ENCODE data around the gene EWSR1.
A peak's percentile ranks its signal among the peaks of the same experiment; 100 is the strongest.
"Not testable (repeated sequence)": the region's sequence is repeated elsewhere in the genome, so short reads cannot be mapped to it uniquely, and the experiment has no call there.

EWSR1 gene

DNA sequence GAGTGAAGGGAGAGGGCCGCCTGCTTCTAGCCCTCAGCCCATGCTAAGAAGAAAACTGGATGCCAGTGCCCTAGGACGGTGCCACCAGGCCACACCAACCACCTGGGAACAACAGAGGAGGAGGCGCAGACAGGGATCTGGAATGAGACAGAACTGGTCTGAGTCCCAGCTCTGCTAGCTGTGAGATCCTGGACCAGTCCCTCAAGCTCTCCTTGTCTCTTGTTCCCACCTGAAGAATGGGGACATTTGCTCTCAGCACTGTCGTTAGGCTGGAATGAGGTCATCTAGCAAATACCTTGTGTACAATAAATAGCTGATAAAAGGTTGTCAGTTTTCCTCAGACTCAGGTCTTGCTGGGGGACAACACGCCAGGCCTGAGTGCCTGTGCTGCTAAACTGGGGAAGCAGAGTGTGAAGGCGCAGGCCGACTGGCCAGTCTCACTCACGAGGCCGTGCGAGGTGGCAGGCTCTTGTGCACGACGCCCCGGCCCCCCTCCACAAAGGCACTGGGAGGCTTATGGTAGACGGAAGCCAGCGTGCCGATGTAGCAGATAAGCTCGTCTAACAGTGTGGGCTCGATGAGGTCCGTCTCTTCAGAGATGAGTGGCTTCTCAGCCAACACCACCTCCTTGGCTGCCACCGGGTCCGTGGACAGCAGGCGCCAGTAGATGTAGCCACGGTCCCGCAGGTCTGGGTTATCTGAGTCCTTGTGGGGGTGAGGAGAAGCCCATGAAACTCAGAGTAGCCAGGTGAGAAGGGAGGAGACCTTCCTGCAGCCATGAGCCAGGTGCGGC, 73.2 kb downstream of the EWSR1 start:
- no peak for DNase-seq

DNA sequence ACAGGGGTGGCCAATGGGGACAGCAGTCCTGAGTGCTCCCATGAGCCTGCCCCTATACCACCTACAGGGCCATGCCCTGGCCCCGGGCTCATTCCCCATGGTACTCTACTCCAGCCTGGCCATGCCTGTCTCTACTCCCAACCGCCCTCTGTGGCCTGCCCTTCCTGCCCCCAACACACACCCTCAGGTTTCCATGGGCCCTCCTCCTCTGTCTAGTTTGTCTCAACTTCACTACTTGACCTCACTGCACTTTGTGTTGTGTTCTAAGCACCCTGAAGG, 73.7 kb downstream of the EWSR1 start:
- no peak for DNase-seq

DNA sequence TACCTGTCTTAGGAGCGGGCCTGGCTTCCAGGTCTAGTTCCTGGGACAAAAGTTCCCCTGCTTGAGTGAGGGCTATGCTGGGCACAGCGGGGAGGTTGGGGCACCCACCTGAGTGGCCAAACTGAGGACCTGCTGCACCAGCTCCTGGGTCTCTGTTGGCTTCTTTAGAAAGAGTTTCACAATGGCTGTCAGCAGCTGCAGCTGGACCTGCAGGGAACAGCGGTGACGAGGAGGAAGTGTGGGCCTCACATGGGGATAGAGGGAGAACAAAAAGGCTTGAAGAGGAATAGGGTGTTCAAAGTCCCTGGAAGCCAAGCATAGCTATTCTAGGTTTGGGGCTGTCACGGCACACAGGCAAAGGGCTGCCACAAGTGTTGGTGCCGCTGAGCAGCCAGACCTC, 74.1 kb downstream of the EWSR1 start:
- no peak for DNase-seq

DNA sequence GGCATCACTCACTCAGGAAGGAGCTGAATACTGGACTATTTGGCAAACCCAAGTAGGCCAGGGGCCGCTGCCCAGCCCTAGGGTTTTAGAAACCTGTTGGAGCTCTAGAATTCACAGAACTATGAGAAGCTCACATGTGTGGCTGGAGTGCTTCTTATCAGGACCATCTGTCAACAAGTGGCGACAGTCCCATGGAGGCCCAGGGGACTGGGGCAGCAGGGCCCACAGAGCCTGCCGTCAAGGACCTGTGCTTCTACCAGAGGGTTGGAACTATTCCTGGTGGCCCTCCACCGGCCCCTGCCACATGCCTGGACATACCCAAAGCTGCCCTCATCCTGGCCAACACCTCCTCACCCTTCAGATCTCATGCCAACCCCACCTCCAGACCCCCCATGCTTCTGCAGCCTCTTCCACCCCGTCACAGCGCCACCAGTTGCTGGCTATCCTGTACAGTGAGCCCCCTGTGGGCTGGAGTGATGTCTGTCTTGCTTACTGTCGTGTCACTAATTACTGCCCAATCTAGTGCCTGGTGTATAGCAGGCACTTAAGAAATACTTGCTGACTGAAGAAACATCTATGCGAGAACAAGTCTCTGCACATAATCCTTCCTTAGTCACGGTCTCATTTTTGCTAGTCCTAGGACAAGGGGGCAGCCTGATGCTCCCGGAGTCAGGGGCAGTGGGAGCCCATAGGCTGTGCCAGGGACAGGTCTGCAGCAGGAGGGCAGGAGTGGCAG, 74.7 kb downstream of the EWSR1 start:
- no peak for DNase-seq

DNA sequence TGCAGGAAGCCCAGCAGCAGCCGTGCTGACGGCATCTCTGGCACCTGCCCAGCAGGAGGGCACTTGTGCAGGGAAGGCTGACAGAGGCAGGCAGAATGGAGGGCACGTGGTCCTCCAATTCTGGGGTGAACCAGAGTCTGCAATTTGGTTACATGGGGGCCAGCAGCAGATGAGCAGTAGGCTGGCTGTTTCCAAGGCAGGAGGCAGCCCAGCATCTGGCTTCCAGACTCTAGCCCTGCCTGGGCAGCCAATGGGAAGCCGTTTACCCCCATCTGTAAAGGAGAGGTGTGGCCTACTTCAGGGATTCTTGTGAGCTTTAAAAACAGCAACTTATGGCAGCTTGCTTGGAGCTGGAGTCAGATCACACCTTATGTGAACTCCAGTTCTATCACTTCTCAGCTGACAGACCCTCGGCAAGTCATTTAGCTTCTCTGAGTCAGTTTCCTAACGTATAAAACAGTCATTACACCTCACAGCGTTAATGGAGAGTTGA, 75.3 kb downstream of the EWSR1 start:
- peak; percentile 99 for DNase-seq

DNA sequence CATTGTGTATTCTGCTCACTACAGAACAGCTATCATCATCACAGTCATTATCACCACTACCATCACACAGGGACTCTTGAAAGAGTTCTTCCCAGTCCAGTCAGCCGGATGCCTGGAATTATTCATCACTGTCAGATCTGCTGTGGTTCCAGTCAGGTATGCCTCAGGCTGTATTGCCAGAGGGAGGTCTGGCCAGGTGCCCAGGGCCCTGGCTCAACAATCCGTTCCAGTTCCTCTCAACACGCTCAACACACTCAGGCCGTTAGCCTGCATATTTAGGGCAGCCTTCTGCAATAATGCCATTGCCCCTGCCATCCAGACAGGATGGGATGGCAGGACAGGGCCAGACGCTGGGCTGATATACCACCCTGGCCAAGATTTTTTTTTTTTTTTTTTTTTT, 76.1 kb downstream of the EWSR1 start:
- DNase-seq: peak; percentile 49

DNA sequence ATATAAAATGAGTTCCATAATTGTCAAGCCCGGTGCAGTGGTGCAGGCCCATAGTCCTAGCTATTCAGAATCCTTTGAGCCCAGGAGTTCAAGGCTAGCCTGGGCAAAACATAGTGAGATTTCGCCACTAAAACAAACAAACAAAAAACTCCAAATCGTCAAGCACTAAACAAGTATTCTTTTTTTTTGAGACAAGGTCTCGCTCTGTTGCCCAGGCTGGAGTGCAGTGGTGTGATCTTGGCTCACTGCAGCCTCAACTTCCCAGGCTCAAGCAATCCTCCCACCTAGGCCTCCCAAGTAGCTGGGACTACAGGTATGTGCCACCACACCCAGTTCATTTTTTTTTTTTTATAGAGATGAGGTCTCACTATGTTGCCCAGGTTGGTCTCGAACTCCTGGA, 76.8 kb downstream of the EWSR1 start:
- not testable (repeated sequence) for DNase-seq

DNA sequence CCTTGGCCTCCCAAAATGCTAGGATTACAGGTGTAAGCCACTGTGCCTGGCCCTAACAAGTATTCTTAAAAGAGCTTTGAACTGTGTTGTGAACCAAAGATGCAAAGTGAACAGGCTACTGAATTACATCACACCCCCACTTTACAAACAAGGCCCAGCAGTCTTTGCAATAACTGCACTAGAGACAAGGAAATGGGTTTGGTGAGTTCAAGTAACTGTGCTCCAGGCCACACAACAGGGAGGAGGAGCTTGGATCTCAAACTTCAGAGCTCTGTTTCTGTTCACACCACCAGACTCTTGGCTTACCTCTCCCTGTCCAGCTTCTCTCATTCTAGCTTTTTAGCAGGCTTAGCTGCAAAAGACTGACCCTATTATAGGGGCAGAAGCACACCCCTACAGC, 77.9 kb downstream of the EWSR1 start:
- no peak for DNase-seq

DNA sequence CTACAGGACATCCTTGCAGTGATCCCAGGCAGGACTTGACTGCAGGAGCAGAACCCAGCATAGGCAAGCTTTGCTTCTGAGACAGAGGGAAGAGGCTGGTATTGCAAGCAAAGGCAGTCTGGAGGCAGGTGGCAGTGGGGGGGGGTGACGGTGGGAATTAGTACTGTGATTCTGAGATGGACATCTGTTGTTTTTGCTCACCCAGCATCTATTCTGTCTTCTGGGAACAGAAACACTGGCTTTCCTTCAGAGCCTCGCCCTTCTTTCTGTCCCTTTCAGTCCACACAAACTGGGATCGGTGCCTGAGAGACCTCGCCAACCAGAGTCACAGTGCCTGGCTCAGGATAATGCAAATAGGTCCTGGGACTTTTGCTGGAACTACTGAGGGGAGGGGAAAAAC, 78.6 kb downstream of the EWSR1 start:
- DNase-seq: peak; percentile 80

DNA sequence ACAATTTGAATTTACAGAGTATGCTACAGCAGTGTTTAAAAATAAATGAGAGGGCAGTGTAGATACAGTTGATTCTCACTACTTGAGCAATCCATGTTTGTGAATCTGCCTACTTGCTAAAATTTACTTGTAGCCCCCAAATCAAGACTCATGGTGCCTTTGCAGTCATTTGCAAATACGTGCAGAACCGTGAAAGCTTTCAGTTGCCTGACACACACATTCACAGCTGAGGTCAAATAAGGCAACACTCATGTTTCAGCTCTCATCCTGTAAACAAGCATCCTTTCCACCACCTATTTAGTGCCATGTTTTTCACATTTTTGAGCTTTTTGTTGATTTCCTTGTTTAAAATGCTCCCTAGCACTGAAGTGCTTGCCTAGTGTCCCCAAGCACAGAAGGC, 80.0 kb downstream of the EWSR1 start:
- no peak for DNase-seq

DNA sequence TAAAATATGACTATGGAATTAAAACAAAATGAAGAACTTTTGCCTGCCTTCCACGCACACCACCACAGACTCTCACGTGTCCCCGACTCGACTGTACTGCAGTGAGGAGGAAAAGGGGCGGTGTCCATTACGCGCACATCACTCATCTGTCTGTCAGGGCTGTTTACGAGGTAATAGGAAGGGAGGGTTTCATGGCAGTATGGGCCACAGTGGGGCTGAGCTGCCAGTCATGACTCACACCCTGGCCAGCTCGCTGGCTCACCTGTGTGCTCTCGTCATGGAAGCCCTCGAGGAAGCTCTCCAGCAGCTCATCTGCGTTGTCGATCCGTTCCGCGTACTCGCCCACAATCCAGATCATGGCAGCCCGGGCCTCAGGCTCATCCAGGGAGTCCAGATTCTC, 80.9 kb downstream of the EWSR1 start:
- no peak for DNase-seq

Measured in NCI-H2171 (cell line).